HG03342 (cell line): ENCODE results near the gene TCF3.

Source experiments
- ATAC-seq: cut with Tn5 transposase; IDR thresholded peaks from one replicate; pipeline ENCODE4 v1.9.1; 2021; ENCODE audit warnings: mild to moderate bottlenecking, moderate library complexity; ENCODE audit not compliant: unreplicated experiment

TCF3 gene

DNA sequence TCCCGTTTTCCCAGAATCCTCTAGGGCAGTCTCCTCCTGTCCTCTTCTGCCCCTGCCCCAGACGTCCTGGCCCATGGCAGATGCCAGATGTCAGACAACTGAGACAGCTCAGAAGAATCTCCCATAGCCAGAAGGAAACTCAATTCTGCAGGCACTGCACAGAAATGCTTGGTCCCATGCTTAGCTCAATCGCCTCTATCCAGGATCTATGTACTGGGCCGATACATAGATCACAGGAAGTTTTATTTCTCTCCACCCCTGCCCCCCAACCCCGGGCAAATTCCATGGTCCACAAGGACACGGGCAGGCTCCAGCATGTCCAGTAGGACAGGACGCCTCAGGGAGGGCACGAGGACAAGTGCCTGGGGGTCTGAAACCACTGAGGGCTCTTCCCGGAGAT is 64.5 kb downstream of the TCF3 start:
- ATAC-seq = no peak

DNA sequence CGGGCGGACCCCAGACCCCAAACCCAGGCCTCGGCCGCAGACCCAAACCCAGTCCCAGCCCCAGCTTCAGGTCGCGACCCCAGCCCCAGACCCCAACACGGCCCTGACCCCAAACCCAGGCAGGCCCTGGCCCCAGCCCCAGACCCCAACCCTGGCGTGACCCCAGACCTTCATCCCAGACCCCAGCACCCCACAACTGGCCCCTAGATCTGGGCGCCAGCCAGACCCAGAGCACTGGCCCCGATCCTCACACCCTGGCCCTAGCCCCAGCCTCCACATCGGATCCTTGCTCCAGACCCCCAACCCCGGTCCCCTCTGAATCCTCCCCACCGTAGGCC is 67.2 kb downstream of the TCF3 start:
- ATAC-seq = no peak

DNA sequence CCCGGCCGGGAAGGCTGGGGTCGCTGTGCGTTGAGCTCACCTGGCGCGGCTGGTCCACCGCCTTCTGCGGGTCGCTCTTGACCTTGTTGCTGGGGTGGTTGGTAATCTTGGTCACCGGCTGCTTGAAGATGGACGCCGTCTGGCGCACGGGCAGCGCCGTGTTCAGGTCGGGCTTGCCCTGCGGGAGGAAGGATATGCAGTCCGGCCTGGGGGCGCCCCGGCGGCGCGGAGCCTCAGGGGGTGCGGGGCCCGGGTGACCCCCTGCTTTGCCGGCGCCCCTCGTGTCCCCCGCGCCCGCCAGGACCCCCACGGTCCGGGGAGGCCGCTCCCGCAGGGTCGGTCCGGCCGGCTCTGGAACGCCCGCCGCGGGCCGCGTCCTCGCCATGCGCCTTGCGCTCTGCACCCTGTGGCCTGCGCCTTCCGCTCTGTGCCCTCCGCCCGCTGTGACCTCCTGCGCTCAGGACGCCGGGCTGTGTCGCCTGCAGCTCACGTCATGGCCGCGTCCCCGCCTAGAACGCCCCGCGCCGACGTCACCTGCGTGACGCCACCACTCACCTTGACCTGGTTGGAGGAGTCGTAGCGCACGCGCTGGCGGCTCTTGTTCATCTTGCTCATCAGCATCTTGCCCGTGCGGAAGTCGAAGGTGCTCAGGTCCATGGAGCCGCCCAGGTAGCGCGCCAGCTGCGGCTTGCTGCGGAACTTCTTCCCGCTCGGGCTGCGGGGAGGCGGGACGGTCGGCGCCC is 67.7 kb downstream of the TCF3 start:
- ATAC-seq = no peak

DNA sequence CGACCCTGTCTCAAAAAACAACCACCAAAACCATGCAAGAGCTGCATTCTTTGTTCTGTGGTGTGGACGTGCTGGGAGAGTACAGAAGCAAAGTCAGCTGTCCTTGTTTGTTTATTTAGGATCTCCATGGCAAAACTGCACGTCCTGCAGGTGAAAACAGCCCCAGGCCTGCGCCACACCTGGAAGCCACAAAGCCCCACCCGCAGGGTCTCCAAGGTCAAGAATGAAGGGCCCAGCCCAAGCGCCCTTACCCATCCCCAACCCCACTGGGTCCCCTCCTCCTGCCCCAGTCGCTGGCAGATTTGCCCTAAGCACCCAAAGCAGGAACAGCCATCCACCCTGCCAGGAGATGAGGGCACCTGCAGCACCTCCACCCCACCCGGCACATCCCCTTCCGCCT is 70.2 kb downstream of the TCF3 start:
- ATAC-seq = no peak

DNA sequence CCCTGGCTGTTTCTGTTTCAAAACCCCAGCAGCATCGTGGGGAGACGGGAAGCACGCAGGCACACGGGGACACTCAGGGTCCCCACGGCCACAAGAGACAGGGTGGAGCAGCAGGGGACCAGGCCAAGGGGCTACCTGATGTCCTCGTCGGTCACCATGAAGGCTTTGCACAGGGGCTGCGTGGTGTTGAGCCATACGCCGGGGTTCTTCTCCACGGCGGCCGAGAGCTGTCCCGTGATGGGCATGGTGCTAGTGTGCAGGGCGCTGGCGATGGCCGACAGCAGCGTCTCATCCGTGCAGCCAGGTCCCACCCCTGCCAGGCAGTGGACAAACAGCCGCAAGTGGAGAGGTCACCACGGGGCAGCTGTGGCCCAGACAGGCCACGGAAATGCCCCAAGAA is 71.5 kb downstream of the TCF3 start:
- ATAC-seq = no peak

DNA sequence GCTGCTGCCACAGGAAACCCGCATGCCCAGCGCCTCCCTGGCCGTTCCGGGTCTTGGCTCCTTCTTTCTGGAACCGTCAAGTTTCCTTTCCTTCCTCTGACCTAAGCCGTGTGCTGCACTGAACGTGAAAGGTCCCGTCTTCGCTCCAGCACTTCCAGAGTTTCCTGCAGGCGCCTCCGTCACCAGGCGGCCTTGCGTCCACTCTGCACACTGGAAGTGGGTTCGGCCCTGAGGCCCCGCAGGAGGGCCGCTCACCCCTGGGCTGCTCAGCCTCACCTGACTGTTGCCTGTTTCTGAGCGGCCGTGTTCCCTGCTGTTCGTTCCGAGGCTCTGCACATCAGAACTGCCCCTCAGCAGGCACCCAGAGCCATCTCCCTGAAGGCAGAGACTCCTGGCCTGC is 72.0 kb downstream of the TCF3 start:
- ATAC-seq = no peak

DNA sequence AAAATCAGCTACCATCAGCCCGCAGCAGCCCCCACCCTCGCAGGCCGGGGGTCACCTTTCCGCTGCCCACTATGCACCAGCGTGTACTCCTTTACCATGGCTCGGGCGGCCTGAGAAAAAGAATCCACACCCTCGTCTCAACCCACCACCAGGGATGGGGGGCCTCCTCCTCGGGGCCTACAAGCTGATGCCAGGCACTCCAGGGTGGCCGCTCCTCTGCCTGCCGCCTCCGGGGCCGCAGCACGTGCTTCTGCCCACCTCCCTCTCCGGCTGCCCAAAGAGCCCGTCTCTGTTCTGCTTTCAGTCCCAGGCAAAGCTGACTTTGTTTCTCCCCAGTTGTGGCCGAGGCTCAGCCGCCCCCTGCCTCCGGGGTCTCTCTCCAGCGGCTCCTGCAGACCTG is 73.2 kb downstream of the TCF3 start:
- no peak for ATAC-seq

DNA sequence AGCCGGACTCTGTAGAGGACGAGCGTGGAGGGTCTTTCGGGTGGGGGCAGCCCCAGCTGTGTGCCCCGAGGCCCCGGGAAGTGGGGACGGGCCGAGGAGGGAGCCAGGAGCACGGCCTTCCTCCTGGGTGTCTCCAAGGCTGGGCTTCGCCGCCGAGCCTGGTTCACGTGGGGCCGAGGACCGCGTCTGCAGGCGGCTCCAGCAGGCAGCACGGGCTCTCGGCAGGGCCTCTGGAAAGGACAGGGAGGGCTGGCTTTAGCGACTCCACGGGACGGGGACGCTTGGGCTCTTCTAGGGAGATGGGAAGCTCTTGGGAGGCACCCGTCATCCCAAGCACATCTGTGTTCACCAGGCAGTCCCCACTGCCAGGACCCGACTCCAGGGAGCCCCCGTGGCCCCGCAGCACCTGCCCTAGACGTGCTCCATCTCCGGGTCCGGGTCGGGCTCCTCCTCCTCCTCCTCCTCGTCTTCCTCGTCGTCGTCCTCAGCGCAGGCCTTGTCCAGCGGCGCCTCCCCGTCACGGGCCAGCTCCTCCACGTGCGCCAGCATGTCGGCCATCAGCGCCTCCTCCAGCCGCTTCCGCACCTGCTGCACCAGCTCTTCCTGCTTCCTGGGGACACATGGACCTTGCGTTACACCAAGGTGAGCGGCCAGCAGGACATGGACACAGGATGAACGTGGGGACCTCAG is 74.3 kb downstream of the TCF3 start:
- no peak for ATAC-seq

DNA sequence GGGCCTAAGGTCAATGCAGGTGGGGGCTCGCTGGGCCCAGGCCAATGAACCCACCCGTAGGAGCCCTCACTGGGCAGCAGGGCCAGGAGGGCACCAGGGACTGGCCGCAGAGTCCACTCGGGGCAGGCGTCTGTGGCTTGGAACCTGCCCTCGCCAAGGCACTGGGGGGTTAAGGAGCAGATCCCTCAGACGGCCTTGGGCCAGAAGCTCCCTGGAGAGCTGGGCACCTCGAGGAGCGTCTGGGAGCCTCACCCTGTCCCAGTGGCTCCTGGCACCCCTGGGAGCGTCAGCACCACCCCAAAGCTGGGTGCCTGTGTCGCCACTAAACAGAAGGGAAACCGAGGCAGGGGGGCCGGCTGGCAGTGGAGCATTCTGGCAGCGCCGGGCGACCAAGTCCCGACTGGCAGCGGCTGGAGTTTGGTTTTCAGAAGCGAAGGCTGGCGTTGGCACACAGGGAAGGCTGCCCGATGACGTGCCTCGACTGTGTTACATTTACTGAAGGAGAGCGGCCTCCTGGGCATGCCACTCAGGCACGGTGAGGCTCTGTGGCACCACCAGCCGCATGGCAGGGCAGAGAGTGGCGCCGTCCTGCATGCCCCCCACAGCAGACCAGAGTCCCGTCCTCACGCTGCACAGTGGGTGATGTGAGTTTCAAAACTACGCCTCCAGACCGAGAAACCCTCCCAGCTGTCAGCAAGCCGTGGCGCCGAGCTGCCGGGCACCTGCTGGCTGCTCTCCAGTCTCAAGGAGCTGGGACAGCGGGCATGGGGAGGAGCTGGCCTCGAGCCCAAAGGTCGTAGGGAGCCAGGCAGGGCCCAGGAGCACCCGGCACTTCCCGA is 75.1 kb downstream of the TCF3 start:
- ATAC-seq = no peak

DNA sequence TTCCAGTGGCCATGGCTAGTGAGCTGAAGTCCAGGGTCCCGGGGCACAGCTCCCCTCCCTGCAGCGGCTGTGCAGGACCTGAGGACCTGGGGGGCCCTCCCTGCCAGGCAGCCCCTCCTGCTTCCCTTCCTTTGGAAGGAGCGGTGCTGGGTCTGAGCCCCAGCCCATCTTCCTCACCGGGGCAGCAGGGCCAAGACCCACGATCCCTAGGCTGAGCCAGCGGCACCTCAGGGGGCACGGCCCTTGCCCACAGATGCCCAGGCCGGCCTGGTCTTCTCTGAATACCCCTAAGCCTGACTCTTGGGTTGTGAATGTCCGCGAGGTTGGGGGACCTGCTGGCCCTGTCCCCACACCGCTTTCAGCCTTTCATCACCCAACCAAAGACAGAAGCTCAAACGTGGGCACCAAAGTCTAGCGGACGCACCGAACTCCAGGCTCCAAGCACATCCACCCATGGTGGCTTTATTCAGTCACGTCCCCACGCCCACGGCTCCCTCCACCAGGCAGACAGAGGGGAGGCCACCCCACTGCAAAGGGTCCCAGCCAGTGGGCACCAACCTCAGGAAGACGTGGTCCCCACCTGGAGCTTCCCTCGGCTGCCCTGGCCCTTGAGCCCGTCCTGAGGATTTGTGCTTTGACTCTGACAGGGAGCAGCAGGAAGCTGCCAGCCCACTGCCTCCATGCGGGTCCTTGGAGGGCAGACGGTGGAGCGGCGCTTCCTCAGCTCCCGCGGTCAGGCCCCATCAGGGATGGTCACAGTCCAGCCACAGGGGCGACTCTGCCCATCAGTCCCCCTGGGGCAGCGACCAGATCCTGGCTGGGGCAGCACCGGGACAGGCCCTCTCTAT is 75.9 kb downstream of the TCF3 start:
- ATAC-seq = no peak

DNA sequence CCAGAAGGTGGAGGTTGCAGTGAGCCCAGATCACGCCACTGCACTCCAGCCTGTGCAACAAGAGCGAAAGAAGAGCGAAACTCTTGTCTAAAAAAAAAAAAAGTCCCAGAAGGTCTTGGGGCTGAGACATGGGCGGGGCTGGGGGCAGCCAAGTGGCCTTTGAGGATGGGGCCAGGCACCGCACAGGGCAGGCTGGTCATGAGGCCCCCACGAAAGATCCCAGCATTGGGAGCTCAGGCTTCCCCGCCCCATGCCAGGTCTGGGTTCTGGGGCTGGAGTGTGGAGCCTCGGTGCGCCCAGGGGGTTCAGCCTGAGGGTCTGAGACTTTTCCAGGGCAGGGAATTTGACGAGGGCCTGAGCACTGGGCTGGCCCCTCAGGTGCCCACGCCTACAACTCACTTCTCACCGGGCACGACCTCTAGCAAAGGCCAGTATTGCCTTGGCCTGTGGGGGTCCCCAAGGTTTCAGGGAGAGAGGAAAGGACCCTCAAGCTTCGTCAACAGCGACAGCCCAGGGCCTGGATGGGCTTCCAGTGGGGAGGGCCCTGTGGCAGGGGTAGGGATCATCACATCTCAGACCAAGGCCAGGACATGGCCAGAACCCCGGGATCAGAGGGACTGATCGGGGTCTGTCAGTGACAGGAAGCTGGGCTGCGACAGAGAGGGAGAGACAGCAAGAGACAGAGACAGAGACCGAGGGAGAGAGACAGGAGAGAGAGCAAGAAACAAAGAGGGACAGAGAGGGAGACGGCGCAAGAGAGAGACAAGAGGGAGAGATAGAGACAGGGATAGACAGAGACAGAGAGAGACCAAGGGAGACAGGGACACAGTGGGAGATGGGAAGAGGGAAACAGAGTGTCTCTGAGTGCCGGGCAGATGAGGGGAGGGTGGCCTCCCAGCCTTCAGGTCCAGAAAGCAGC is 76.8 kb downstream of the TCF3 start:
- ATAC-seq = no peak

DNA sequence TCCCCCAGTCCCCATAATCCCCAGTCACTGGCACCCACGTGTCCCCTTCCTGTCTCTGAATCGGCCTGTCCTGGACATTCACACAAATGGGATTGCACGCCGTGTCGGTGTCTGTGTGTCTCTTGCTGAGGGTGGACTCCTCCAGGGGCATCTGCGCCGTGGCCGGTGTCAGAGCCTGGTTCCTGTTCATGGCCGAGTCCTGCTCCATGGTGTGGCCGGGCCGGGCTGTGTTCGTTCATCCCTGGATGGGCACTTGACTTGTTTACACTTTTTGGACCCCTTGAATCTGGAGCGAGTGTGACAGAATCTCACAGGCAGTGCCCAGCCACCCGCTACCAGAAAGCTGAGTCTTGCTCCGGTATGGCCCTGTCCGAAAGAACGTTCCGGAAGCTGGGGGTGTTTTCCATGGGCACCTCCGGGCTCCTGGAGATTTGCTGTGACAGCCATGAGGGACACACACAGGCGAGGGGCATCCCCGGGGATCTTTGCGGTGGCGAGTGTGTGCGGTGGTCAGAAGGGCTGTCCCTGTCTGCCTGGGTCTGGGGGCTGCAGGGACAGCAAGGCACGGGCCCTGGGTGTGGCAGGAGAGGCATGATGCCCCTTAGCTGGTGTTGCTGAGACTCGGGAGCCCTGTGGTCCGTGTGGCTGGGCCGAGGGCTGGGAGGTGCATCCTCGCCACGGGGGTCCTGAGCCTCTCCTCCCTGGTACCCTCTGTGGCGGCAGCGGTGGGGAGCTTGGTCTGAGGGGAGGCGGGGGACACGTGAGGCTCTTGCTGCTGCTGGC is 77.9 kb downstream of the TCF3 start:
- no peak for ATAC-seq

DNA sequence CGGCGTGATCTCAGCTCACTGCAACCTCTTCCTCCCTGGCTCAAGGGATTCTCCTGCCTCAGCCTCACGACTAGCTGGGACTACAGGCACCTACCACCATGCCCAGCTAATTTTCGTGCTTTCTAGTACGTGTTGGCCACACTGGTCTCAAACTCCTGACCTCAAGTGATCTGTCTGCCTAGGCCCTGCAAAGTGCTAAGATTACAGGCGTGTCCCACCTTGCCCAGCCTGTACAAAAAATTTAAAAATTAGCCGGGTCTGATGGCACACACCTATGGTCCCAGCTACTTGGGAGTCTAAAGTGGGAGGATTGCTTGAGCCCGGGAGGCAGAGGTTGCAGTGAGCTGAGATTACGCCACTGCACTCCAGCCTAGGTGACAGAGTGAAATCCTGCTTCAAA is 79.6 kb downstream of the TCF3 start:
- ATAC-seq = no peak

DNA sequence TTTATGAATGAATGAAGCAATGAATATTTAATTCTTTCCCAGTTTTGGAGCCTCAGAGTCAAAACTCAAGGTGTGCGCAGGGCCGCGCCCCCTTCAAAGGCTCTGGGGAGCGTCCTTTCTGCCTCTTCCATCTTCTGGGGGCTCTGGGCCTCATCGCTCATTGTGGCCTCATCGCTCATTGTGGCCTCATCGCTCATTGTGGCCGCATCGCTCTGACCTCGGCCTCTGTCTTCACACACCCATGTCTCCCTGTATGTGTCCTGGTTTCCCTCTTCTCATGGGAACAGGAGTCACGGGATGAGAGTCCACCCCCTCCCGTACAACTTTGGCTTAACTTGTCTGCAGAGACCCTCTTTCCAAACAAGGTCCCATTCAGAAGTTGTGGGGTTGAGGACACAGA is 81.1 kb downstream of the TCF3 start:
- ATAC-seq = no peak

DNA sequence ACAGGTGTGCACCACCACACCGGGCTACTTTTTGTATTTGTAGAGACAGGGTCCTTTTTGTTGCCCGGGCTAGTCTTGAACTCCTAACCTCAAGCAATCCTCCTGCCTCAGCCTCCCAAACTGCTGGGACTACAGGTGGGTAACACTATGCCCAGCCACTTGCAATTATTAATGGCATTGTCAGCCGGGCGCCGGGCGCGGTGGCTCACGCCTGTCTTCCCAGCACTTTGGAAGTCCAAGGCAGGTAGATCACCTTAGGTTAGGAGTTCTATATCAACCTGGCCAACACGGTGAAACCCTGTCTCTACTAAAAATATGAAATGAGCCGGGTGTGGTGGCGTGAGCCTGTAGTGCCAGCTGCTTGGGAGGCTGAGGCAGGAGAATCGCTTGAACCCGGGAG is 81.6 kb downstream of the TCF3 start:
- ATAC-seq = no peak

DNA sequence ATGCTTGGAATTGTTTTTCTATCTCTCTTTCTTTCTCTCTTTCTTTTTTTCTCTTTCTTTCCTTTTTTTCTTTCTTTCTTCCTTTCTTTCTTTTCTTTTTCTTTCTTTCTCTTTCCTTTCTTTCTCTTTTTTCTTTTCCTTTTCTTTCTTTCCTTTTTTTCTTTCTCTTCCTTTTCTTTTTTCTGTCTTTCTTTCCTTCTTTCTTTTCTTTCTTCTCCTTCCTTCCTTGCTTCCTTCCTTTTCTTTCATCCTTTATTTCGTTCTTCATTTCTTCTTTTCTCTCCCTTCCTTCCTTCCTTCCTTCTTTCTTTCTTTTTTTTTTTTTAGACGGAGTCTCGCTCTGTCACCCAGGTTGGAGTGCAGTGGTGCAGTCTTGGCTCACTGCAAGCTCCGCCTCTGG is 82.4 kb downstream of the TCF3 start:
- no peak for ATAC-seq

DNA sequence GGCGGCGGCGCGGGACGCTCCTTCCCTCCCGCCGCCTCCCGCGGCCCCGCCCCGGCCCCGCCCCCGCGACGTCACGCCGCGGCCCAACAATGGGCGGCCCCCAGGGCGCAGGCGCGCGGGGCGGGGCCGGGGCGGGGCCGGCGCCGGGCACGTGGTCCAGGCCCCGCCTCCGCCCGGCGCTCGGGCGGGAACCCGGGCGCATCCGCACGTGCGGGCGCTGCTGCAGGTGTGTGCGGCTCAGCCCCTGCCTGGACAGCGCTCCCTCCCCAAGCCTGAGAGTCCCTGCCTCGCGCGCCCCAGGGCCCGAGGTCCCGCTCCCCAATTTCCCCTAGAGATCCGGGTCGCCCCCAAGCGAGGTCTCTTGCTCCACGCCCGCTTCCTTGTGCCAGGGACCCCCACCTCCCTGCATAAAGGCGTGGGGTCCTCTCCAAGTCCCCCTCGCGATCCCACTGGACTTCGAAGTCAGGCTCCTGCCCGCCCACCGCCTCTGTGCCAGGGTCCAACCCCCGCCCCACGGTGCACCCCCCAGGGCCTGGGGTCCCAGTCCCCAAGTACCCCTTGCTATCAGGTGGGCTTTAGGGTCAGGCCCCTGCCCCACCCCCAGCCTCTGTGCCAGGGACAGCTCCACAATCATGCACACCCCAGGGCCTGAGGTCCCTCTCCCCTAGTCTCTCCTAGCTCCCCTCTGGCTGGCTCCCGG is 83.9 kb downstream of the TCF3 start, which contains the start of gene MEX3D:
Gene MEX3D, minus strand, starts transcription at position 6 of the 700 bp plus-strand sequence. CDS start 267 bp downstream, outside the sequence.
- peak; percentile 65 for ATAC-seq

DNA sequence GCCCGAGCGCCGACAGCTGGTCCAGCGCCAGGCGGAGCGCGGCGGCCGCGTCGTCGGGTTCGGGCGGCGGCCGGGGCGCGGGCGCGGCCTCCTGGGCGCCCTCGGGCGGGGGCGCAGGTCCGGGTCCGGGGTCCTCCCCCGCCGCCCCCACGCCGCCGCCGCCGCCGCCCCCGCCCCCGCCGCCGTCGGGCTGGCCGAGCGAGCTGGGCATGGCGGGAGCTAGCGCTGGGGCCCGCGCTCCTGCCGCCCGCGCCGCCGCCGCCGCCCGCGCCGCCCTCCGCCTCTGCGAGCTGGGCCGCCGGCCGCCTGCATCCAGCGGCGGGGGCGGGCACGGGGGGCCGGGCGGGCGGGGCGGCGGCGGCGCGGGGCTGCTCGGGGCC is 84.6 kb downstream of the TCF3 start:
- ATAC-seq = no peak
